Spleen (tissue), 7 donors: ENCODE measurements around the gene MBNL2.

Experiments
- POLR2A ChIP-seq, 3 donors: fragments of 450-650 bp; IDR thresholded peaks; one replicate each; pipeline ENCODE4 v1.5.1; 2017; ENCODE audit warnings: antibody characterized with exemption in 3 of 3, mild to moderate bottlenecking in 1 of 3
- POLR2AphosphoS5 ChIP-seq, 3 donors: sonication (generic); formaldehyde crosslinking; IDR thresholded peaks; one replicate each; pipeline ENCODE4 v1.5.1; 2017; ENCODE audit warnings: antibody characterized with exemption in 3 of 3
- TF ChIP-seq, protein P1 (sequence below), 11 experiments: fragments of 200-600 bp in 7 of 11; fragments of 450-650 bp in 4 of 11; sonication (generic) in 4 of 11; IDR thresholded peaks in 8 of 11; conservative IDR thresholded peaks in 3 of 11; 1 replicate in 7 of 11; 2 replicates in 4 of 11; pipeline versions ENCODE4 v1.4.0 to v1.8.0; 2016 to 2021; ENCODE audit warnings: antibody characterized with exemption in 11 of 11, inconsistent platforms in 4 of 11, mild to moderate bottlenecking in 1 of 11
- donor health status: DM: no; HTN: no; CAD: no; lungs with moderate emphysema.
- donor health status: DM: no; HTN: no; CAD: no.
- donor health status: DM: no; HTN: no; CAD: no.

DNA sequence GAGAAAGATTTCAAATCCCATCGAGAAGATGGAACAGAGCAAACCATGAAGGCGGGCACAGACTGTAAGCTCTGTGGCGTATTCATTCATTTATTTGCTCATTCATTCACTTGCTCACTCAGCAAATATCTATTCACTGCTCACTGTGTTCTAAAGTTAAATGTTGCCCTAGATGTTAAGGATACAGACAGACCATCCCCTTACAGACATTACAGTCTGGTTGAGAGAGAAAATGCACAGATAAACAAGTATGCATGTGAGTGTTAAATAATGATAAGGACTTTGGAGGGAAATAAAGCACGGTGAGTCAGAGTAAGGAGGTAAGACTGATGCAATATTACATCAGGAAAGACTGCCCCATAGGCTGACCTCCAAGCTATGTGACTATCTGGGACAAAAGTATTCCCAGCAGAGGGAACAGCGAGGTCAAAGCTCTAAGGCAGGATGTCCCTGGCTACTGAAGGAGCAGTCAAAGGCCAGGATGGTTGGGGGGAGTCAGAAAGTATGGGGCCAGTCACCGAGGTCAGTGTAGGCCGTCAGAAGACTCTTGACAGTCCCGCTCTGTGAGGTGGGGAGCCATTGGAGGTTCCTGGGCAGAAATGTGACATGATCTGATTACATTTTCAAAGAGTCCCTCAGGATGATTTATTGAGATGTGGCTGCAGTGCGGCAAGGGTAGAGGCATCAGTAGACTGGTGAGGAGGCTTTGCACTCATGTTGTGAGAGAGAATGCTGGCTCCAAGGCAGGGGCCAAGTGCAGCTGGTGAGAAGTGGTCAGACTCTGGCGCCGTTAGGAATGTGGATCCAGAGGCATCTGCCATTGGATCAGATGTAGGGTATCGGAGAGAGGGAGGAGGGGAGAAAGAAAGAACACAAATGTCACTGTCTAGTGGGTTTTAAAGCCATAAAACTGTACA is 37.9 kb downstream of the MBNL2 start:
- TF ChIP-seq, protein P1, sequence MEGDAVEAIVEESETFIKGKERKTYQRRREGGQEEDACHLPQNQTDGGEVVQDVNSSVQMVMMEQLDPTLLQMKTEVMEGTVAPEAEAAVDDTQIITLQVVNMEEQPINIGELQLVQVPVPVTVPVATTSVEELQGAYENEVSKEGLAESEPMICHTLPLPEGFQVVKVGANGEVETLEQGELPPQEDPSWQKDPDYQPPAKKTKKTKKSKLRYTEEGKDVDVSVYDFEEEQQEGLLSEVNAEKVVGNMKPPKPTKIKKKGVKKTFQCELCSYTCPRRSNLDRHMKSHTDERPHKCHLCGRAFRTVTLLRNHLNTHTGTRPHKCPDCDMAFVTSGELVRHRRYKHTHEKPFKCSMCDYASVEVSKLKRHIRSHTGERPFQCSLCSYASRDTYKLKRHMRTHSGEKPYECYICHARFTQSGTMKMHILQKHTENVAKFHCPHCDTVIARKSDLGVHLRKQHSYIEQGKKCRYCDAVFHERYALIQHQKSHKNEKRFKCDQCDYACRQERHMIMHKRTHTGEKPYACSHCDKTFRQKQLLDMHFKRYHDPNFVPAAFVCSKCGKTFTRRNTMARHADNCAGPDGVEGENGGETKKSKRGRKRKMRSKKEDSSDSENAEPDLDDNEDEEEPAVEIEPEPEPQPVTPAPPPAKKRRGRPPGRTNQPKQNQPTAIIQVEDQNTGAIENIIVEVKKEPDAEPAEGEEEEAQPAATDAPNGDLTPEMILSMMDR (IDR thresholded peaks at IDR 0.05 in 8 of 11, conservative IDR thresholded peaks at IDR 0.05 in 3 of 11), result no peak
- TF ChIP-seq POLR2A (IDR thresholded peaks at IDR 0.05), result no peak
- no peak for TF ChIP-seq POLR2AphosphoS5 (IDR thresholded peaks at IDR 0.05)
